Thyroid gland (tissue), 4 donors: ENCODE data around the gene AKR1C8. TPM values are rescaled to one million over a fixed set of nuclear protein-coding genes. Genes with fewer than 3 reads are reported as not detected.

Experiments
- DNase-seq, 2 donors: peaks; one replicate each; pipeline ENCODE4 v3.0.0-alpha.2; 2019
- H3K27ac ChIP-seq, 3 donors: fragments of 200-600 bp; sonication (generic); 1 replicate in 2 of 3; 2 replicates in 1 of 3; pipeline ENCODE4 v1.5.1; 2016 to 2019; ENCODE audit warnings: mild to moderate bottlenecking in 1 of 3, moderate library complexity in 1 of 3
- H3K27me3 ChIP-seq: fragments of 200-600 bp; sonication (generic); one replicate; pipeline ENCODE4 v1.5.1; 2019
- H3K36me3 ChIP-seq, 2 donors: fragments of 200-600 bp; sonication (generic); one replicate each; pipeline ENCODE4 v1.5.1; 2016 to 2019
- H3K4me1 ChIP-seq, 2 donors: fragments of 200-600 bp; sonication (generic); one replicate each; pipeline ENCODE4 v1.5.1; 2017 to 2019
- H3K4me3 ChIP-seq, 3 donors: fragments of 200-600 bp; sonication (generic); replicated peaks in 1 of 3; 1 replicate in 2 of 3; 2 replicates in 1 of 3; pipeline ENCODE4 v1.5.1; 2016; ENCODE audit warnings: mild to moderate bottlenecking in 1 of 3
- H3K9me3 ChIP-seq: fragments of 200-600 bp; sonication (generic); one replicate; pipeline ENCODE4 v1.5.1; 2017
- POLR2A ChIP-seq, 2 donors: fragments of 450-650 bp; IDR thresholded peaks; one replicate each; pipeline ENCODE4 v1.6.1; 2017; ENCODE audit warnings: antibody characterized with exemption in 2 of 2, mild to moderate bottlenecking in 2 of 2, moderate library complexity in 1 of 2
- WGBS, 2 donors: methylation state at CpG; one replicate each; pipeline ENCODE4 v1.1.5; 2017; 5-methylcytosine and 5-hydroxymethylcytosine counted together
- intact Hi-C: fragments of 100-400 bp; cut with DNase I; formaldehyde crosslinking; loops from one replicate; pipeline ENCODE4 v1.15.1; 2023
- total RNA-seq, 4 donors: library from RNA; depleted of rRNA; stranded (reverse); fragments of >200 nt; gene quantifications; one replicate each; pipeline ENCODE4 v1.2.3, GENCODE V29; 2016
- TF ChIP-seq, protein P1 (sequence below), 6 experiments: fragments of 200-600 bp in 3 of 6; fragments of 450-650 bp in 3 of 6; sonication (generic) in 3 of 6; IDR thresholded peaks; one replicate each; pipeline ENCODE4 v1.5.1; 2016 to 2019; ENCODE audit warnings: antibody characterized with exemption in 6 of 6, mild to moderate bottlenecking in 2 of 6, inconsistent platforms in 1 of 6, moderate library complexity in 1 of 6

AKR1C8 gene
- total RNA-seq, 4 donors from 2014 or later, result not detected

DNA sequence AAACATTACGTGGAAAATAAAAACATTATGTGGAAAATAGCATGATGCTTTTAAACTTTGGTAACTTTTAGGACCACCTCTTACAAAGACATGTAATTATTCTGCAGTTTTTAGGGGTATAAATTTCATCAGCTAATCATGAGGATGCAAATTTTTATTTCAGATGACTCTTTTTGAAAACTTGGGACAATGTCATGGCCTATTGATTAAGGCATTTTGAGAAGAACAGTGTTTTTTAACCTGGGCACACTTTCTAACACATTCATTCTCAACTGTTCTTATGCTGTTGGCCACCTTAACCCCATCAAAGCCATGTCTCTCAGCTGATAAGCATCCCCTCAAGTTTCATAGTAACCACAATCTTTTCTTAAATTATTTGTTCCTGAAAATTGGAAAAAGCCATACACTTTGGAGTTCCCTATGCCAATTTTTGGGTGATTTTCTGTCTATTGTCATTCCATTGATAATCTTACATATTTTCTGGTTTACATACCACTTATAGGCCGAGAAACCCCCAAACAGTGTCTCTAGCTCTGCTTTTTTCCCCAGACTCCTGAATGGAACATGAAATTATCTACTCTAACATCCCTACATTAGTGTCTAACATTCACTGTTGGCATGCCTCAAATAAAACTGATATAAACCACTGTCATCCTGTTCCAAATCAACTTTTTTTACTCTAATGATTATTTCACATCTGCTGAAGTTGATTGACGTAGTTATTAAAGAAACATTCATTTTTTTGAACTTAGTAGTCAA is 76.1 kb downstream of the AKR1C8 start:
- Histone ChIP-seq H3K36me3 (peaks cover 7 to 18% of the 10 kb centered on the region in 2 donors), H3K4me1 (no peaks in the 10 kb centered on the region), H3K9me3 (no peaks in the 10 kb centered on the region), H3K4me3 (no peak overlapping the region), H3K27ac (no peak overlapping the region), H3K27me3 (no peaks in the 10 kb centered on the region)
- intact Hi-C loops, result no loop called here
- DNase-seq, result no peak
- no peak for TF ChIP-seq POLR2A (IDR thresholded peaks at IDR 0.05)
- TF ChIP-seq, protein P1, sequence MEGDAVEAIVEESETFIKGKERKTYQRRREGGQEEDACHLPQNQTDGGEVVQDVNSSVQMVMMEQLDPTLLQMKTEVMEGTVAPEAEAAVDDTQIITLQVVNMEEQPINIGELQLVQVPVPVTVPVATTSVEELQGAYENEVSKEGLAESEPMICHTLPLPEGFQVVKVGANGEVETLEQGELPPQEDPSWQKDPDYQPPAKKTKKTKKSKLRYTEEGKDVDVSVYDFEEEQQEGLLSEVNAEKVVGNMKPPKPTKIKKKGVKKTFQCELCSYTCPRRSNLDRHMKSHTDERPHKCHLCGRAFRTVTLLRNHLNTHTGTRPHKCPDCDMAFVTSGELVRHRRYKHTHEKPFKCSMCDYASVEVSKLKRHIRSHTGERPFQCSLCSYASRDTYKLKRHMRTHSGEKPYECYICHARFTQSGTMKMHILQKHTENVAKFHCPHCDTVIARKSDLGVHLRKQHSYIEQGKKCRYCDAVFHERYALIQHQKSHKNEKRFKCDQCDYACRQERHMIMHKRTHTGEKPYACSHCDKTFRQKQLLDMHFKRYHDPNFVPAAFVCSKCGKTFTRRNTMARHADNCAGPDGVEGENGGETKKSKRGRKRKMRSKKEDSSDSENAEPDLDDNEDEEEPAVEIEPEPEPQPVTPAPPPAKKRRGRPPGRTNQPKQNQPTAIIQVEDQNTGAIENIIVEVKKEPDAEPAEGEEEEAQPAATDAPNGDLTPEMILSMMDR (IDR thresholded peaks at IDR 0.05), result no peak
- 46 to 70% methylated on average over 3 of the region's 3 CpGs for WGBS, 2 donors

DNA sequence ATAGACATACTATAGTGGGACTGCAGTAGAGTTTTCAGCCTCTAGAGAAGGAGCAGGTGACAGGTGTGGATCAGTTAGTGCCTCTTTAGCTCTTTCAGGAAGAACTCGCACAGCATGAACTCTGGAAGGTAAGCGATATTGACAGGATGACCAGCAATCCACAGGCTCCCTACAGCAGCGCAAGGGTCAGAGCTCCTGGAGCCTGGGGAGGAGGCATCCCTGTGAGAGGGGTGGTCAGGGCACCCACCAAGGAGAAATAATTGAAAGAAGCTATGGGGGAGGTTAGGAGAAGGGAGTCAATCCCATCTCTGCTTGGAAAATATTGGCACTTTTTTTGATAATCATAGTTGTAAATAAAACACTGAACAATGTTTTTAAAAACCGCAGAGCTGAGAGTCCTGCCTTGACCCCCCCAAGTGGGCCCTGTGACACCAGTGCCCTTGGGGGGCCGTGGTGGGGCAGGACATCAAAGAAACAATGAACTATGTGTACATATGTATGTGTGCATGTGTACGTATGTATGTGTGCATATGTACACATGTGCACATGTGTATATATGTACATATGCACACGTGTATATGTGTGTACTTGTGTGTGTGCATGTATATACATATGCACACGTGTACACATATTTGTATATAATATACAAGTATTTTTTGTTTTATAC is 77.0 kb downstream of the AKR1C8 start:
- 60 to 71% methylated on average over 8 of the region's 8 CpGs for WGBS, 2 donors
- intact Hi-C loops, result no loop called here
- H3K36me3 ChIP-seq, result peaks cover 7 to 22% of the 10 kb centered on the region in 2 donors
- H3K27me3 ChIP-seq, result no peaks in the 10 kb centered on the region
- no peak overlapping the region for H3K27ac ChIP-seq
- H3K9me3 ChIP-seq, result no peaks in the 10 kb centered on the region
- TF ChIP-seq, protein P1 (IDR thresholded peaks at IDR 0.05), result no peak
- TF ChIP-seq POLR2A (IDR thresholded peaks at IDR 0.05), result no peak
- no peak for DNase-seq
- no peaks in the 10 kb centered on the region for H3K4me1 ChIP-seq
- no peak overlapping the region for H3K4me3 ChIP-seq

DNA sequence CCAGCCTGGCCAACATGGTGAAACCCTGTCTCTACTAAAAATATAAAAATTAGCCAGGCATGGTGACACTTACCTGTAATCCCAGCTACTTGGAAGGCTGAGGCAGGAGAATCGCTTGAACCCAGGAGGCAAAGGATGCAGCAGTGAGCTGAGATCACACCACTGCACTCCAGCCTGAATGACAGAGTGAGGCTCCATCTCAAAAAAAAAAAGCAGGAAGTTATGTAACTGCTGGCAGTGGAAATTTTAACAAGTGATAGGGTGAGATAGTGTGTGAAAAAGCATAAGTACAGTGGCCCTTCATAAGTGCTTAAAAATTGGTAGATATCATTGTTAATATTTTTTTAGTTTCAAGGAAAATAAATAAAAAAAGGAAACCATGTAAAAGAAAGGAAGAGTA is 78.4 kb downstream of the AKR1C8 start:
- Histone ChIP-seq H3K4me3 (no peak overlapping the region), H3K36me3 (peaks cover 10 to 26% of the 10 kb centered on the region in 2 donors), H3K27me3 (no peaks in the 10 kb centered on the region), H3K27ac (no peak overlapping the region), H3K9me3 (no peaks in the 10 kb centered on the region), H3K4me1 (no peaks in the 10 kb centered on the region)
- TF ChIP-seq, protein P1 (IDR thresholded peaks at IDR 0.05), result no peak
- no peak for TF ChIP-seq POLR2A (IDR thresholded peaks at IDR 0.05)
- intact Hi-C loops, result no loop called here
- DNase-seq, result no peak
- 80 to 92% methylated on average over 1 of the region's 1 CpG for WGBS, 2 donors

DNA sequence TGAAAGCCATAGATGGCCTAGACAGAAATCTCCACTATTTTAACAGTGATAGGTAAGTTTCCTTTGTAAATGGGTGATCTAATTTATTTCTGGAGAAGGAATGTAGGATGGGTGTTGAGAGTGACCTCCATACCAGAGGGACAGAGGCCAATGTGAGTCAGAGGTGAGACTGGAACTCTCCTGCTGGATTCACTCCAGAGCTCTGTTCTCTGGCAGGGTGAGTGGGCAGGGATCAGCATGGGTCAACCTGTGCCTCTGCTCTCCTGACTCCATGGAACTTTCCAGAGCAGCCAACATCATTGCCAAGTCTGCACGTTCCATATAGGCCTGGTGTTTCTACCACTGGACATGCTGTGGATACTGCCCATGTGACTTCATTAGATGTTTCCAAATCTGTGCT is 79.3 kb downstream of the AKR1C8 start:
- Histone ChIP-seq H3K27me3 (no peaks in the 10 kb centered on the region), H3K9me3 (no peaks in the 10 kb centered on the region), H3K4me1 (no peaks in the 10 kb centered on the region), H3K27ac (no peak overlapping the region), H3K36me3 (peaks cover 10 to 31% of the 10 kb centered on the region in 2 donors), H3K4me3 (no peak overlapping the region)
- DNase-seq, result peak in 1 of 2 donors; percentile 5
- intact Hi-C loops, result no loop called here
- TF ChIP-seq, protein P1 (IDR thresholded peaks at IDR 0.05), result no peak
- TF ChIP-seq POLR2A (IDR thresholded peaks at IDR 0.05), result no peak
- WGBS, 2 donors, result 93 to 94% methylated on average over 1 of the region's 1 CpG

Other genes starting within 250 kb of the AKR1C8 start
- 100 to 1,000 TPM in 3 of 4 donors, 10 to 100 TPM in 1; 73.8 to 132 (median 121) TPM for gene AKR1C1, start 221.7 kb downstream of the AKR1C8 start, total RNA-seq
- 10 to 100 TPM; 48.2 to 59.9 (median 53.9) TPM for gene AKR1C2, start 181.3 kb downstream of the AKR1C8 start, total RNA-seq
- gene AKR1C3, start 90.7 kb downstream of the AKR1C8 start, total RNA-seq, result 10 to 100 TPM; 42.7 to 73.6 (median 67.4) TPM
- not detected for gene AKR1C4, start 11.7 kb upstream of the AKR1C8 start, total RNA-seq
- not detected for gene UCN3, start 179.8 kb upstream of the AKR1C8 start, total RNA-seq
- 1 to 10 TPM in 1 of 4 donors, under 1 TPM in 1, not detected in 2; 0.33 to 1.1 TPM for gene TUBAL3, start 219.7 kb upstream of the AKR1C8 start, total RNA-seq
- 100 to 1,000 TPM in 2 of 4 donors, 10 to 100 TPM in 2; 50.9 to 151 (median 112) TPM for gene NET1, start 227.4 kb upstream of the AKR1C8 start, total RNA-seq